Spleen (tissue), 11 donors: Measurements from ENCODE around the gene USP30. TPM values are rescaled to one million over a fixed set of nuclear protein-coding genes. Genes with fewer than 3 reads are reported as not detected.

Experiments used
- DNase-seq: peaks from one replicate; pipeline ENCODE4 v3.0.0-alpha.2; 2020
- H3K27ac ChIP-seq, 8 donors: fragments of 200-600 bp; sonication (generic) in 7 of 8; 1 replicate in 4 of 8; 2 replicates in 4 of 8; pipeline versions ENCODE4 v1.5.0 to v1.8.0; 2016 to 2021; ENCODE audit warnings: inconsistent platforms in 4 of 8, mild to moderate bottlenecking in 4 of 8, moderate library complexity in 1 of 8
- H3K27me3 ChIP-seq, 7 donors: fragments of 200-600 bp; sonication (generic) in 6 of 7; replicated peaks in 1 of 7; 1 replicate in 4 of 7; 2 replicates in 3 of 7; pipeline versions ENCODE4 v1.5.0 to v1.8.0; 2016 to 2021; ENCODE audit warnings: inconsistent platforms in 3 of 7, mild to moderate bottlenecking in 1 of 7
- H3K36me3 ChIP-seq, 6 donors: fragments of 200-600 bp; sonication (generic) in 5 of 6; 1 replicate in 4 of 6; 2 replicates in 2 of 6; pipeline versions ENCODE4 v1.5.0 to v1.8.0; 2016 to 2021; ENCODE audit warnings: inconsistent platforms in 2 of 6
- H3K4me1 ChIP-seq, 6 donors: fragments of 200-600 bp; sonication (generic) in 5 of 6; 1 replicate in 3 of 6; 2 replicates in 3 of 6; pipeline versions ENCODE4 v1.5.0 to v1.8.0; 2016 to 2021; ENCODE audit warnings: inconsistent platforms in 3 of 6
- H3K4me3 ChIP-seq, 8 donors: fragments of 200-600 bp; sonication (generic) in 7 of 8; 1 replicate in 4 of 8; 2 replicates in 4 of 8; pipeline versions ENCODE4 v1.5.0 to v1.8.0; 2016 to 2021; ENCODE audit warnings: inconsistent platforms in 4 of 8, mild to moderate bottlenecking in 4 of 8, moderate library complexity in 2 of 8
- H3K9me3 ChIP-seq, 8 donors: fragments of 200-600 bp; sonication (generic) in 7 of 8; 1 replicate in 4 of 8; 2 replicates in 4 of 8; pipeline versions ENCODE4 v1.5.0 to v1.8.0; 2016 to 2021; ENCODE audit warnings: inconsistent platforms in 4 of 8
- POLR2A ChIP-seq, 3 donors: fragments of 450-650 bp; IDR thresholded peaks; one replicate each; pipeline ENCODE4 v1.5.1; 2017; ENCODE audit warnings: antibody characterized with exemption in 3 of 3, mild to moderate bottlenecking in 1 of 3
- POLR2AphosphoS5 ChIP-seq, 3 donors: sonication (generic); formaldehyde crosslinking; IDR thresholded peaks; one replicate each; pipeline ENCODE4 v1.5.1; 2017; ENCODE audit warnings: antibody characterized with exemption in 3 of 3
- WGBS, 5 donors: extraction: QIAGEN DNeasy Blood & Tissue Kit in 3 of 5; methylation state at CpG; one replicate each; pipeline versions ENCODE4 v1.1.5 to v1.1.7; 2013 to 2018; 5-methylcytosine and 5-hydroxymethylcytosine counted together
- intact Hi-C: fragments of 100-400 bp; cut with DNase I; formaldehyde crosslinking; loops from one replicate; pipeline ENCODE4 v1.15.0; 2023; ENCODE audit warnings: low total_unique reads
- polyA plus RNA-seq, 3 donors: library from polyadenylated mRNA; stranded (reverse); fragments of 200-250 nt; gene quantifications; one replicate each; pipeline ENCODE4 v1.2.1, GENCODE V29; 2013
- total RNA-seq, 7 donors: library from RNA; depleted of rRNA in 3 of 7; stranded (reverse); fragments of >200 nt in 3 of 7; fragmentation: NEBNext Ultra II Directional in 4 of 7; extraction: Animal tissue kit (Norgen Biotek cat#: 25700) in 4 of 7; gene quantifications; one replicate each; pipeline versions ENCODE4 v1.1.0 to v1.2.1, GENCODE V29; 2016 to 2021
- TF ChIP-seq, protein P1 (sequence below), 11 experiments: fragments of 200-600 bp in 7 of 11; fragments of 450-650 bp in 4 of 11; sonication (generic) in 4 of 11; IDR thresholded peaks in 8 of 11; conservative IDR thresholded peaks in 3 of 11; 1 replicate in 7 of 11; 2 replicates in 4 of 11; pipeline versions ENCODE4 v1.4.0 to v1.8.0; 2016 to 2021; ENCODE audit warnings: antibody characterized with exemption in 11 of 11, inconsistent platforms in 4 of 11, mild to moderate bottlenecking in 1 of 11
- donor health status: healthy with polysubstance abuse.
- donor health status: DM: no; HTN: no; CAD: no; lungs with moderate emphysema.
- donor health status: DM: no; HTN: no; CAD: no.
- donor health status: Bipolar disorder and iron deficiency.
- donor health status: healthy.
- donor health status: DM: no; HTN: no; CAD: no.
- donor health status: DM: yes; HTN: yes; CAD: no.

The USP30 gene
- total and polyA plus RNA-seq, 10 donors, result 3.9 to 23.2 (median 11.5) TPM

DNA sequence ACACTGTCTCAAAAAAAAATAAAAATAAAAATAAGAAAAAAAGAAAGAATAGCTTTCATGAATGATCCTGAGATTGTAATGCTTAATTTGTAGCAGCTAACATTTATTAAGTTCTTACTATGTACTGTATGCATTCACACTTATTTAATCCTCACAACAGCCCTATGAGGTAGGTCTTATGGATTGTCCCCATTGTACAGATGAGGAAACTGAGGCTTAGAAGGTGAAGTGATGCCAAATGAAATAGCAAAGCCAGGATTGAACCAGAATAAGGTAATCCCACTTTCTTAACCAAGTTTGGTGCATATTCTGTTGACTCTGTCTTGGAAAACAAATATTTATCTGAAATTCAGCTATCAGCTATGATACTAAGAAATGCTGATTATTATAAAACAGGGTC, 2.1 kb downstream of the USP30 start:
- H3K4me3 ChIP-seq, result peak overlapping the region in 1 of 8 donors; percentile 95
- TF ChIP-seq POLR2A (IDR thresholded peaks at IDR 0.05) (no peak), POLR2AphosphoS5 (IDR thresholded peaks at IDR 0.05) (no peak)
- TF ChIP-seq, protein P1, sequence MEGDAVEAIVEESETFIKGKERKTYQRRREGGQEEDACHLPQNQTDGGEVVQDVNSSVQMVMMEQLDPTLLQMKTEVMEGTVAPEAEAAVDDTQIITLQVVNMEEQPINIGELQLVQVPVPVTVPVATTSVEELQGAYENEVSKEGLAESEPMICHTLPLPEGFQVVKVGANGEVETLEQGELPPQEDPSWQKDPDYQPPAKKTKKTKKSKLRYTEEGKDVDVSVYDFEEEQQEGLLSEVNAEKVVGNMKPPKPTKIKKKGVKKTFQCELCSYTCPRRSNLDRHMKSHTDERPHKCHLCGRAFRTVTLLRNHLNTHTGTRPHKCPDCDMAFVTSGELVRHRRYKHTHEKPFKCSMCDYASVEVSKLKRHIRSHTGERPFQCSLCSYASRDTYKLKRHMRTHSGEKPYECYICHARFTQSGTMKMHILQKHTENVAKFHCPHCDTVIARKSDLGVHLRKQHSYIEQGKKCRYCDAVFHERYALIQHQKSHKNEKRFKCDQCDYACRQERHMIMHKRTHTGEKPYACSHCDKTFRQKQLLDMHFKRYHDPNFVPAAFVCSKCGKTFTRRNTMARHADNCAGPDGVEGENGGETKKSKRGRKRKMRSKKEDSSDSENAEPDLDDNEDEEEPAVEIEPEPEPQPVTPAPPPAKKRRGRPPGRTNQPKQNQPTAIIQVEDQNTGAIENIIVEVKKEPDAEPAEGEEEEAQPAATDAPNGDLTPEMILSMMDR (IDR thresholded peaks at IDR 0.05 in 8 of 11, conservative IDR thresholded peaks at IDR 0.05 in 3 of 11), result no peak

DNA sequence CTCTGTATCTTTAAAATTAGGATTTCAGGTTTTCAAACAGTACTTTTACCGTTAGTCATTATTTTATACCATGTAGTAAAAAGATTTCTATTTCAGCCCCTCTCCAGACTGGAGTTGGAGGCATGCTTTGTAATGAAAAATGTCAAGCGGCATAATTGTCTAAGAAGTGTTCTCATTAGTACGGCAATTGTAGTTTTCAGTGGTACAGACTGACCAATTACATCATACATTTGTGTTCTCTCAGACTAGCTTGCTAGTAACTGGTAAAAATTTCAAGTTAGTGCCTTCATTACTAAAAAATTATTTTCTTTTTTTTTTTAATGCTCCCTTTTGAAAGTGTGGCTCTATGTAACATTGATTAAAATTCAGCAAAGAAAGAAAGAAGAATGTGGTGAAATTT, 4.5 kb downstream of the USP30 start:
- WGBS, 5 donors, result 87 to 94% (median 91%) methylated on average over 3 of the region's 3 CpGs
- H3K9me3 ChIP-seq, result no peaks in the 10 kb centered on the region
- no peak for DNase-seq
- peaks cover 0 to 52% (median 16%) of the 10 kb centered on the region in 6 donors for H3K36me3 ChIP-seq
- peaks cover 11 to 35% (median 20%) of the 10 kb centered on the region in 6 donors for H3K4me1 ChIP-seq
- intact Hi-C loops, result no loop called here
- TF ChIP-seq, protein P1 (IDR thresholded peaks at IDR 0.05 in 8 of 11, conservative IDR thresholded peaks at IDR 0.05 in 3 of 11), result no peak
- TF ChIP-seq POLR2AphosphoS5 (IDR thresholded peaks at IDR 0.05) (no peak), POLR2A (IDR thresholded peaks at IDR 0.05) (no peak)
- H3K27me3 ChIP-seq, result no peaks in the 10 kb centered on the region
- no peak overlapping the region for H3K27ac ChIP-seq
- no peak overlapping the region for H3K4me3 ChIP-seq

More for the DNA sequence above, 2.1 kb downstream of the USP30 start:
- intact Hi-C loops, result no loop called here
- no peaks in the 10 kb centered on the region for H3K27me3 ChIP-seq
- peak overlapping the region; percentile 86 to 95 (median 94) for H3K27ac ChIP-seq
- H3K36me3 ChIP-seq, result peaks cover 0 to 29% (median 15%) of the 10 kb centered on the region in 6 donors
- H3K9me3 ChIP-seq, result no peaks in the 10 kb centered on the region
- H3K4me1 ChIP-seq, result peaks cover 12 to 39% (median 23%) of the 10 kb centered on the region in 6 donors
- DNase-seq, result no peak

DNA sequence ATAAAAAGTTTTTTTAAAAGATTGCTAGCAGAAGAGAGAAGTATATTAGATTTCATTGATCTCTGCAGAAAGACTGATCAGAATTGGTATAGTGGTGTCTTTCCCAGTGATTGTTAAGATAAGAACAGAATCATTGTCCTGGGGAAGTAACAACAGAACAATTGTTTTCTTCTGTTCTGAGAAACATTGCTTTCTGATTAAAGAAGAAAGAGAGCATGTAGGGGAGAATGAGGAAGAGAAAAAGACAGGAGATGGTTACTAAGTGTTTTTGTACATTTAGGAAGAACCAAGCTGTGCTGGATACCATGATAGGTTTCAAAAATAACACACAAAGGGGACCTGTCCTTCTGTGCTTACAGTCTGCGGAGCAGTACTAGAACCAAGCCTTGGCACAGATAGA, 5.0 kb downstream of the USP30 start:
- Histone ChIP-seq H3K9me3 (no peaks in the 10 kb centered on the region), H3K4me1 (peaks cover 8 to 31% (median 17%) of the 10 kb centered on the region in 6 donors), H3K36me3 (peaks cover 0 to 57% (median 16%) of the 10 kb centered on the region in 6 donors), H3K27ac (no peak overlapping the region), H3K4me3 (no peak overlapping the region), H3K27me3 (no peaks in the 10 kb centered on the region)
- 96 to 100% (median 97%) methylated on average over 1 of the region's 1 CpG for WGBS, 5 donors
- TF ChIP-seq, protein P1 (IDR thresholded peaks at IDR 0.05 in 8 of 11, conservative IDR thresholded peaks at IDR 0.05 in 3 of 11), result no peak
- no peak for TF ChIP-seq POLR2A (IDR thresholded peaks at IDR 0.05)
- no peak for TF ChIP-seq POLR2AphosphoS5 (IDR thresholded peaks at IDR 0.05)
- intact Hi-C loops, result no loop called here
- DNase-seq, result no peak

DNA sequence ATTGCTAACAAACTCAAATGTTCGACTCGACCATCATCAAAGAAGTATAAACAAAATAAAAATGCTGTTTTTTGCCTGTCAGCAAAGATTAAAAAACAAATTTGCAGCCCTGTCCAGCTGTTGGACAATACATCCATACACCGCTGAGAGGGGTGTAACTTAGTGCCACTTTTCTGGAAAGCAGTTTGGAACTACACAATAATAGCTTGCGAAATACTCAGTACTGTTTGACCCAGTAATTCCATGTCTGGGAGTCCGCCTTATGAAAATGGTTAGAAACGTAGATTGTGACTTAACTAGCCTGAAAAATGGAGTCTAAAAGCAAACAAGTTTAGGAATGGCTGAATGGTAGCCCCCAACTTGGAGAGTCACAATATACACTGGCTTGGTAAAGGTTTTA, 6.4 kb downstream of the USP30 start:
- Histone ChIP-seq H3K4me3 (no peak overlapping the region), H3K27ac (no peak overlapping the region), H3K27me3 (no peaks in the 10 kb centered on the region), H3K36me3 (peaks cover 0 to 69% (median 16%) of the 10 kb centered on the region in 6 donors), H3K4me1 (peaks cover 5 to 20% (median 10%) of the 10 kb centered on the region in 6 donors), H3K9me3 (no peaks in the 10 kb centered on the region)
- intact Hi-C loops, result no loop called here
- no peak for DNase-seq
- WGBS, 5 donors, result 93 to 98% (median 95%) methylated on average over 6 of the region's 6 CpGs
- TF ChIP-seq POLR2AphosphoS5 (IDR thresholded peaks at IDR 0.05) (no peak), POLR2A (IDR thresholded peaks at IDR 0.05) (no peak)
- TF ChIP-seq, protein P1 (IDR thresholded peaks at IDR 0.05 in 8 of 11, conservative IDR thresholded peaks at IDR 0.05 in 3 of 11), result no peak
